DMS 273 treated with DMSO at 0.1 percent for 48 hours (cell line): ENCODE measurements around the gene TAX1BP3.
"Not testable (repeated sequence)": the region's sequence is repeated elsewhere in the genome, so short reads cannot be mapped to it uniquely, and the experiment has no call there.

Experiments
- DNase-seq: peaks from one replicate; lab custom pipeline; 2025; lab: John Stamatoyannopoulos, UW

The TAX1BP3 gene

GRCh38 chr17:3668279-3669084 lies at the start of gene TAX1BP3, which contains the start of gene EMC6:
Gene TAX1BP3, minus strand, starts transcription at chr17:3668578. Its CDS starts 52 bp downstream, at chr17:3668526.
Gene EMC6, plus strand, starts transcription at chr17:3668812. Its CDS starts 335 bp downstream, at chr17:3669147.
- peak; percentile 72 for DNase-seq

- DNase-seq, result no peak
Measured at GRCh38 chr17:3715296-3715695, 46.9 kb upstream of the TAX1BP3 start.

- DNase-seq, result no peak
Measured at GRCh38 chr17:3712811-3713463, 44.6 kb upstream of the TAX1BP3 start.

- no peak for DNase-seq
Measured at GRCh38 chr17:3710951-3711383, 42.6 kb upstream of the TAX1BP3 start.

- DNase-seq, result no peak
Measured at GRCh38 chr17:3708366-3708765, 40.0 kb upstream of the TAX1BP3 start.

GRCh38 chr17:3705718-3705984 lies 37.3 kb upstream of the TAX1BP3 start:
- DNase-seq, result not testable (repeated sequence)

GRCh38 chr17:3704931-3705717 lies 36.7 kb upstream of the TAX1BP3 start:
- no peak for DNase-seq

- not testable (repeated sequence) for DNase-seq
Measured at GRCh38 chr17:3702041-3702539, 33.7 kb upstream of the TAX1BP3 start.

- no peak for DNase-seq
Measured at GRCh38 chr17:3699951-3700350, 31.6 kb upstream of the TAX1BP3 start.

GRCh38 chr17:3698139-3698538 lies 29.8 kb upstream of the TAX1BP3 start:
- no peak for DNase-seq

- DNase-seq, result no peak
Measured at GRCh38 chr17:3697103-3697476, 28.7 kb upstream of the TAX1BP3 start.

- DNase-seq, result no peak
Measured at GRCh38 chr17:3695723-3696411, 27.5 kb upstream of the TAX1BP3 start, which contains the start of gene P2RX5. Gene P2RX5, minus strand, starts transcription at chr17:3696155. Its CDS starts 150 bp downstream, at chr17:3696005.

- no peak for DNase-seq
Measured at GRCh38 chr17:3695129-3695722, 26.8 kb upstream of the TAX1BP3 start.

- DNase-seq, result no peak
Measured at GRCh38 chr17:3693829-3694231, 25.5 kb upstream of the TAX1BP3 start.

GRCh38 chr17:3693141-3693540 lies 24.8 kb upstream of the TAX1BP3 start:
- no peak for DNase-seq

GRCh38 chr17:3692346-3692745 lies 24.0 kb upstream of the TAX1BP3 start:
- DNase-seq, result no peak

GRCh38 chr17:3691617-3692067 lies 23.3 kb upstream of the TAX1BP3 start:
- DNase-seq, result no peak

- DNase-seq, result no peak
Measured at GRCh38 chr17:3690094-3690715, 21.8 kb upstream of the TAX1BP3 start.

- DNase-seq, result no peak
Measured at GRCh38 chr17:3689262-3690093, 21.1 kb upstream of the TAX1BP3 start.

GRCh38 chr17:3688852-3689261 lies 20.5 kb upstream of the TAX1BP3 start:
- DNase-seq, result no peak
